HL-60 (cell line): ENCODE measurements around the gene CRYM.

Experiments used
- DNase-seq, 2 experiments: peaks; one replicate each; pipeline ENCODE4 v3.0.0-alpha.2; 2010 to 2020; ENCODE audit warnings: low read depth in 1 of 2, low spot score in 1 of 2
- H3K27ac ChIP-seq: fragments of 250-450 bp; sonication (Bioruptor Pico); replicated peaks from 2 replicates; pipeline ENCODE4 v1.5.1; 2020; ENCODE audit warnings: mild to moderate bottlenecking, moderate library complexity
- H3K27me3 ChIP-seq: fragments of 250-450 bp; sonication (Bioruptor Pico); 2 replicates; pipeline ENCODE4 v1.5.1; 2021; ENCODE audit warnings: mild to moderate bottlenecking, moderate library complexity; ENCODE audit not compliant: insufficient read depth, poor library complexity, severe bottlenecking
- H3K4me3 ChIP-seq: replicated peaks from 2 replicates; pipeline ENCODE4 v1.5.1; 2011; ENCODE audit warnings: mild to moderate bottlenecking, control low read depth, low read length; ENCODE audit not compliant: insufficient read depth
- CTCF ChIP-seq: IDR thresholded peaks from one replicate; pipeline ENCODE4 v1.5.1; 2011; ENCODE audit warnings: low read length, control low read depth, inconsistent platforms; ENCODE audit not compliant: insufficient read depth
- GABPA ChIP-seq: IDR thresholded peaks from 2 replicates; pipeline ENCODE4 v1.6.1; 2012; ENCODE audit warnings: low read depth
- POLR2AphosphoS5 ChIP-seq: IDR thresholded peaks from 2 replicates; pipeline ENCODE4 v1.6.1; 2012; ENCODE audit warnings: low read depth
- SPI1 ChIP-seq: IDR thresholded peaks from 2 replicates; pipeline ENCODE4 v1.6.1; 2012; ENCODE audit warnings: low read depth, mild to moderate bottlenecking, borderline replicate concordance
- TF ChIP-seq, protein P1 (sequence below): IDR thresholded peaks from 2 replicates; pipeline ENCODE4 v1.6.1; 2012; ENCODE audit warnings: low read depth; ENCODE audit not compliant: insufficient replicate concordance

Gene CRYM

GRCh38 chr16:21227866-21228265, 50.2 kb downstream of the CRYM start:
- Histone ChIP-seq H3K4me3 (no peak overlapping the region), H3K27ac (no peak overlapping the region), H3K27me3 (peaks cover 3% of the 10 kb centered on the region)
- no peak for TF ChIP-seq POLR2AphosphoS5
- no peak for TF ChIP-seq CTCF
- TF ChIP-seq, protein P1, sequence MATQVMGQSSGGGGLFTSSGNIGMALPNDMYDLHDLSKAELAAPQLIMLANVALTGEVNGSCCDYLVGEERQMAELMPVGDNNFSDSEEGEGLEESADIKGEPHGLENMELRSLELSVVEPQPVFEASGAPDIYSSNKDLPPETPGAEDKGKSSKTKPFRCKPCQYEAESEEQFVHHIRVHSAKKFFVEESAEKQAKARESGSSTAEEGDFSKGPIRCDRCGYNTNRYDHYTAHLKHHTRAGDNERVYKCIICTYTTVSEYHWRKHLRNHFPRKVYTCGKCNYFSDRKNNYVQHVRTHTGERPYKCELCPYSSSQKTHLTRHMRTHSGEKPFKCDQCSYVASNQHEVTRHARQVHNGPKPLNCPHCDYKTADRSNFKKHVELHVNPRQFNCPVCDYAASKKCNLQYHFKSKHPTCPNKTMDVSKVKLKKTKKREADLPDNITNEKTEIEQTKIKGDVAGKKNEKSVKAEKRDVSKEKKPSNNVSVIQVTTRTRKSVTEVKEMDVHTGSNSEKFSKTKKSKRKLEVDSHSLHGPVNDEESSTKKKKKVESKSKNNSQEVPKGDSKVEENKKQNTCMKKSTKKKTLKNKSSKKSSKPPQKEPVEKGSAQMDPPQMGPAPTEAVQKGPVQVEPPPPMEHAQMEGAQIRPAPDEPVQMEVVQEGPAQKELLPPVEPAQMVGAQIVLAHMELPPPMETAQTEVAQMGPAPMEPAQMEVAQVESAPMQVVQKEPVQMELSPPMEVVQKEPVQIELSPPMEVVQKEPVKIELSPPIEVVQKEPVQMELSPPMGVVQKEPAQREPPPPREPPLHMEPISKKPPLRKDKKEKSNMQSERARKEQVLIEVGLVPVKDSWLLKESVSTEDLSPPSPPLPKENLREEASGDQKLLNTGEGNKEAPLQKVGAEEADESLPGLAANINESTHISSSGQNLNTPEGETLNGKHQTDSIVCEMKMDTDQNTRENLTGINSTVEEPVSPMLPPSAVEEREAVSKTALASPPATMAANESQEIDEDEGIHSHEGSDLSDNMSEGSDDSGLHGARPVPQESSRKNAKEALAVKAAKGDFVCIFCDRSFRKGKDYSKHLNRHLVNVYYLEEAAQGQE = no peak
- TF ChIP-seq GABPA = no peak
- no peak for TF ChIP-seq SPI1
- peak in 1 of 2 experiments; percentile 17 for DNase-seq

DNA sequence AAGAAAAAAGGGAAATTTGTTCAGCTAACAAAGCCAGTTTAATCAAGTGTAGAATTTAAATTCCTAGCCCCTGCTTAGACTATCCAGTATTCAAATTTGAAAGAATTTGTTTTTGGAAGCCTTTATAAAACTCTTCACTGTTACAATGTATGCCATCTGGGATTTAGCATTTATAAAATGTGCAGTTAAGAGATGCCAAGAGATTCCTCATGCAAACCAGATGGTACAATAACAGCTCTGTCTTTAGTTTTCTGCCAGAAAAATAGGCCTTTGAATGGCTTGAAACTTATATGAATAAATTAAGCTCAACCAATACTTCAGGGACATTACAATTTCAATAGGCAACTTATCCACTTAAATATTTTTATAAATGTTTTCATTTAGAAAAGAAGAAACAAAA, 51.3 kb downstream of the CRYM start:
- TF ChIP-seq, protein P1 = no peak
- TF ChIP-seq CTCF = no peak
- TF ChIP-seq SPI1 = no peak
- no peak for TF ChIP-seq GABPA
- TF ChIP-seq POLR2AphosphoS5 = no peak
- DNase-seq = no peak
- no peak overlapping the region for H3K4me3 ChIP-seq
- no peak overlapping the region for H3K27ac ChIP-seq
- peaks cover 3% of the 10 kb centered on the region for H3K27me3 ChIP-seq

GRCh38 chr16:21224800-21225199, 53.3 kb downstream of the CRYM start:
- Histone ChIP-seq H3K27me3 (peaks cover 4% of the 10 kb centered on the region), H3K4me3 (no peak overlapping the region), H3K27ac (no peak overlapping the region)
- no peak for TF ChIP-seq GABPA
- TF ChIP-seq, protein P1 = no peak
- TF ChIP-seq CTCF = no peak
- TF ChIP-seq POLR2AphosphoS5 = no peak
- TF ChIP-seq SPI1 = no peak
- no peak for DNase-seq
